ENCODE measurements around the gene TAS2R38. TPM values are rescaled to one million over a fixed set of nuclear protein-coding genes. Genes with fewer than 3 reads are reported as not detected.

Gene TAS2R38
- total RNA-seq, 1 experiment from 2014 or later, result not detected

DNA sequence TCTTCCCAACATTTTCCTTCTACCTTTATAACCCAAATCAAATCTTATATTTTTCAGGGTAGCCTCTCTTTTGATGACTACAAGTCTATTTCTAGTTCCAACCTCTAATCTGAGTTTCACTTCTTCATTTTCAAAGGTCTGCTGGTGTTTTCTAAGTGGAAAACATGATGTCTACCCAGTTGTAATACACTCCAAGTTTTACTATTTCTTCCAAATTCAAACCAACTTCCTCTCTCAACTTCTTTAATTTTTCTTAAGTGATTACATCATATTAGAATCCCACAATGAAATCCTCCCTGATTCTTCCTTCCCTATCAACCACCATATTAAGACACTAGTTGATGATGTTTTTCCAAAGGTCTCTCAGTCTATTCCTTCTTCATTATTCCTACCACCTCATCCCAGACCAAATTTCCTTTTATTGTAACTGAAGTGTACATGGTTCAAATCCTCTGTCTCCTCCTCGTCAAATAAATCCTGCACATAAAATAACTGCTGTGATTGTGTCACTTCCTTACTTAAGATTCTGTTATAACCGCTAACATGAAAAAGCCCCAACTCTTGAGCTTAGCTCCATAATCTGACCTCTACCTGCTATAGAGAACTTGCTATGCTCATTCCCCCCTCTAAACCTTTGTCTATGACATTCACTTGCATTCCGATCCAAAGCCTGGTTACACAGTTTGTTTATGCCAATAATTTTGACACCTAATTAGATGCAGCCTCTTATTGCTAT lies 12.7 kb downstream of the TAS2R38 start:
- no peak overlapping the region for H4K91ac ChIP-seq (ENCODE audit: insufficient read length, low read depth, low read length)
- H3K14ac ChIP-seq (ENCODE audit: insufficient read depth, low read length), result no peak overlapping the region
- Mint-ChIP-seq H3K27ac (no peak overlapping the region), H3K27me3 (ENCODE audit: low read depth) (peaks cover 2% of the 10 kb centered on the region; the same call in 1 of the 2 replicates), H3K4me3 (no peak overlapping the region), H3K4me1 (no peaks in the 10 kb centered on the region), H3K36me3 (ENCODE audit: insufficient read depth in 1 of 3, low read depth in 3 of 3) (no peaks in the 10 kb centered on the region), H3K9me3 (no peaks in the 10 kb centered on the region; a peak in 1 of 5 replicates)
- no peak overlapping the region for H2BK20ac ChIP-seq (ENCODE audit: low read depth, low read length, poor library complexity, severe bottlenecking)
- DNase-seq, result no peak
- H4K5ac ChIP-seq (ENCODE audit: insufficient read length, low read depth, low read length), result no peak overlapping the region
- H3K4me2 ChIP-seq (ENCODE audit: insufficient read depth, insufficient read length, low read length), result no peak overlapping the region
- H2BK120ac ChIP-seq (ENCODE audit: low read depth, low read length, poor library complexity, severe bottlenecking), result no peak overlapping the region
- no peaks in the 10 kb centered on the region for H3K9me3 ChIP-seq (ENCODE audit: control insufficient read depth, low read depth, low read length)
- no peak overlapping the region for H2AK5ac ChIP-seq (ENCODE audit: insufficient read length, low read length)
- no peak overlapping the region for H3K18ac ChIP-seq (ENCODE audit: insufficient read length, low read depth, low read length)
- H3T11ph ChIP-seq (ENCODE audit: low read length), result no peak overlapping the region
- no peak overlapping the region for H3K9ac ChIP-seq (ENCODE audit: extremely low read depth, insufficient read length, low read length)
- no peaks in the 10 kb centered on the region for H3K79me1 ChIP-seq (ENCODE audit: insufficient read depth, low read depth, low read length, poor library complexity, severe bottlenecking)
- no peak overlapping the region for H2AFZ ChIP-seq (ENCODE audit: low read length)
- H3K23me2 ChIP-seq (ENCODE audit: insufficient read length, low read depth, low read length, poor library complexity, severe bottlenecking), result no peaks in the 10 kb centered on the region
- H4K20me1 ChIP-seq (ENCODE audit: control insufficient read depth, insufficient read depth, insufficient read length), result no peaks in the 10 kb centered on the region
- H4K8ac ChIP-seq (replicated peaks; ENCODE audit: insufficient read length, low read depth, low read length), result no peak overlapping the region
- no peak overlapping the region for H3K27ac ChIP-seq (ENCODE audit: insufficient read length, low read depth, low read length)
- no peaks in the 10 kb centered on the region for H3K79me2 ChIP-seq (ENCODE audit: insufficient read depth, low read length)
- H3K56ac ChIP-seq (ENCODE audit: insufficient read length, low read depth, low read length), result no peak overlapping the region
- H2BK15ac ChIP-seq (ENCODE audit: low read depth, low read length), result no peak overlapping the region
- H2BK5ac ChIP-seq (ENCODE audit: insufficient read length, low read length), result no peak overlapping the region
- no peak overlapping the region for H2BK12ac ChIP-seq (ENCODE audit: insufficient read length, low read depth, low read length)
- H3K27me3 ChIP-seq (ENCODE audit: insufficient read depth, low read length), result no peaks in the 10 kb centered on the region
- no CpG with 5 or more reads among the region's 3 CpGs for WGBS (ENCODE audit: extremely low coverage, insufficient read length, low lambda C conversion rate)
- no peak overlapping the region for H3K23ac ChIP-seq (ENCODE audit: insufficient read length, low read depth, low read length)
- H3K4me1 ChIP-seq (ENCODE audit: insufficient read depth, low read length), result no peaks in the 10 kb centered on the region
- TF ChIP-seq, protein P1, sequence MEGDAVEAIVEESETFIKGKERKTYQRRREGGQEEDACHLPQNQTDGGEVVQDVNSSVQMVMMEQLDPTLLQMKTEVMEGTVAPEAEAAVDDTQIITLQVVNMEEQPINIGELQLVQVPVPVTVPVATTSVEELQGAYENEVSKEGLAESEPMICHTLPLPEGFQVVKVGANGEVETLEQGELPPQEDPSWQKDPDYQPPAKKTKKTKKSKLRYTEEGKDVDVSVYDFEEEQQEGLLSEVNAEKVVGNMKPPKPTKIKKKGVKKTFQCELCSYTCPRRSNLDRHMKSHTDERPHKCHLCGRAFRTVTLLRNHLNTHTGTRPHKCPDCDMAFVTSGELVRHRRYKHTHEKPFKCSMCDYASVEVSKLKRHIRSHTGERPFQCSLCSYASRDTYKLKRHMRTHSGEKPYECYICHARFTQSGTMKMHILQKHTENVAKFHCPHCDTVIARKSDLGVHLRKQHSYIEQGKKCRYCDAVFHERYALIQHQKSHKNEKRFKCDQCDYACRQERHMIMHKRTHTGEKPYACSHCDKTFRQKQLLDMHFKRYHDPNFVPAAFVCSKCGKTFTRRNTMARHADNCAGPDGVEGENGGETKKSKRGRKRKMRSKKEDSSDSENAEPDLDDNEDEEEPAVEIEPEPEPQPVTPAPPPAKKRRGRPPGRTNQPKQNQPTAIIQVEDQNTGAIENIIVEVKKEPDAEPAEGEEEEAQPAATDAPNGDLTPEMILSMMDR (conservative IDR thresholded peaks at IDR 0.05), result no peak
- no peak overlapping the region for H3K4ac ChIP-seq (ENCODE audit: low read depth, low read length)

Measured in H9 (cell line).